Activated CD8-positive, alpha-beta memory T cell treated with anti-CD3 and anti-CD28 coated beads, Interleukin-2, amount 50 U/mL, for 24 hours (primary cell): ENCODE results near the gene NATD1.
"Not testable (repeated sequence)": the region's sequence is repeated elsewhere in the genome, so short reads cannot be mapped to it uniquely, and the experiment has no call there.

Experiments used
- DNase-seq: peaks from one replicate; pipeline ENCODE4 v3.0.0-alpha.2; 2020; ENCODE audit errors: extremely low read depth

The NATD1 gene

DNA sequence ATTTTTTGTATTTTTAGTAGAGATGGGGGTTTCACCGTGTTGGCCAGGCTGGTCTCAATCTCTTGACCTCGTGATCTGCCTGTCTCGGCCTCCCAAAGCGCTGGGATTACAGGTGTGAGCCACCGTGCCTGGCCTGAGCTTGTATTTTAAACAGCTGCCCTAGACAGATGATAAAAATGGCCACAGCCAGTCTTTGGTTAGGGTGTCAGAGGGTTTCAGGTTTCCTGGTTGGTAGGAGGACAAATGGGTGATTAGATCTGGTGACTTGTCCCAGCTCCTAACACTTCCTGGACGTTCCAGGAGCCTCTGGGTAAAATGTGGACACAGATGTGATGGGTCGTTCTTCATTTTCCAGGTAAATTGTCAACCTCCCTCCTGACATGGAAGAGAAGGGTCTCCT, 60.8 kb downstream of the NATD1 start:
- DNase-seq, result not testable (repeated sequence)

DNA sequence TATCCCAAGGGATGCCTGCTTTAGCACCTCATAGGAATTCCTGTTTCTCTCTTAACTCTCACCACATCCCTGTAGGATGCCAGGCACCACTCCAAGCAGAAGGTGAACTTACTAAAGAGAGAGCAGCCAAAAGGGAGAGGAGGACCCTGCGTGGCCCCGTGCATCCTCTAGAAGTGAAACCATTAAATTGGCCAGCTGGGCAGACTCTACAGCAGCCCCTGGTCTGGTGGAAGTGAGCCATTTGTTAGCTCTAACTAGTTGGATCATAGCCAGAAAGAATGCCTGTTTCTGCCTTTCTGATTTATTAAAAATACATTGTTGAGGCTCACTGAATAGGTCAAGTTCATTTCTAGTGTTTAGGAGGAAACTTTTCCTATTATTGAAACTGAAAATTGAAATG, 61.5 kb downstream of the NATD1 start:
- DNase-seq, result no peak

DNA sequence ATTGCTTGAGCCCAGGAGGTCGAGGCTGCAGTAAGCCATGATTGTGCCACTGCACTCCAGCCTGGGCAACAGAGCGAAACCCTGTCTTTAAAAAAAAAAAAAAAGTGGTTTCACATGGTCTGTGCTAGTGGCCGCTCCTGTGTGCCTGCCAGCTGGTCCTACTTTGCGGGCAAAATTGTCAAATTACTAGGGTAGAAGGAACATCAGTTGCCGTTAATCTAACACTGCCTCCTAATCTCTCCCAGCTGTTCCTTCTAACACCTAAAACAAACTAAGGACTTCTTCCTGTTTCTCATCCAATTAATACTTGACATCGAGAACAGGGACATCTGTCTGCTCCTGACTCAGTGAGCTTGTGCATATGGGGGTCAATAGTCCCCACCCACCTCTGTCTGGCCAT, 63.1 kb downstream of the NATD1 start:
- no peak for DNase-seq

DNA sequence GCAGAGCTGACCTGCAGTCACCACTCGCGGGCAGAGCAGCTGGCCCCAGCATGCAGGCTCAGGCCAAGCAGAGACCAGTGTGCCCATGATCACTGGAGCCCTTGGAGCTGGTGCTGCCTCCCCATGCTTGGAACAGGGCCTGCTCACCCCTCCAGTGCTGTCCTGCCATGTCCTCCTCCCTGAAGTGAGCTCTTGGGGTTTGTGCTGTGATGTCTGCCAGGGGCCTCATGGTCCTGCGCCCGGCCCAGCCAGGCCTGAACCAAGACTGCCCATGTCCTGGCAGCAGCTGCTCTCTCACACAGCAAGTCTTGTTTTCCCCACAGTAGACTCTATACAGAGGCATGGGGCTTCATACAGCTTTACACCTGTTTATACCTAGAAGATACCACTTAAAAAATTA, 63.8 kb downstream of the NATD1 start:
- no peak for DNase-seq
